Measurements from ENCODE around the gene VWA5B1.

The VWA5B1 gene

GRCh38 chr1:20342294-20343148 is 51.8 kb downstream of the VWA5B1 start:
- TF ChIP-seq, protein P1, sequence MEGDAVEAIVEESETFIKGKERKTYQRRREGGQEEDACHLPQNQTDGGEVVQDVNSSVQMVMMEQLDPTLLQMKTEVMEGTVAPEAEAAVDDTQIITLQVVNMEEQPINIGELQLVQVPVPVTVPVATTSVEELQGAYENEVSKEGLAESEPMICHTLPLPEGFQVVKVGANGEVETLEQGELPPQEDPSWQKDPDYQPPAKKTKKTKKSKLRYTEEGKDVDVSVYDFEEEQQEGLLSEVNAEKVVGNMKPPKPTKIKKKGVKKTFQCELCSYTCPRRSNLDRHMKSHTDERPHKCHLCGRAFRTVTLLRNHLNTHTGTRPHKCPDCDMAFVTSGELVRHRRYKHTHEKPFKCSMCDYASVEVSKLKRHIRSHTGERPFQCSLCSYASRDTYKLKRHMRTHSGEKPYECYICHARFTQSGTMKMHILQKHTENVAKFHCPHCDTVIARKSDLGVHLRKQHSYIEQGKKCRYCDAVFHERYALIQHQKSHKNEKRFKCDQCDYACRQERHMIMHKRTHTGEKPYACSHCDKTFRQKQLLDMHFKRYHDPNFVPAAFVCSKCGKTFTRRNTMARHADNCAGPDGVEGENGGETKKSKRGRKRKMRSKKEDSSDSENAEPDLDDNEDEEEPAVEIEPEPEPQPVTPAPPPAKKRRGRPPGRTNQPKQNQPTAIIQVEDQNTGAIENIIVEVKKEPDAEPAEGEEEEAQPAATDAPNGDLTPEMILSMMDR (IDR thresholded peaks at IDR 0.05; ENCODE audit: low read depth, low read length) = no peak
- no peak for DNase-seq (ENCODE audit: extremely low read depth, low read depth)

GRCh38 chr1:20343149-20343937 is 52.7 kb downstream of the VWA5B1 start:
- no peak for DNase-seq (ENCODE audit: extremely low read depth, low read depth)
- TF ChIP-seq, protein P1 (IDR thresholded peaks at IDR 0.05; ENCODE audit: low read depth, low read length) = no peak

DNA sequence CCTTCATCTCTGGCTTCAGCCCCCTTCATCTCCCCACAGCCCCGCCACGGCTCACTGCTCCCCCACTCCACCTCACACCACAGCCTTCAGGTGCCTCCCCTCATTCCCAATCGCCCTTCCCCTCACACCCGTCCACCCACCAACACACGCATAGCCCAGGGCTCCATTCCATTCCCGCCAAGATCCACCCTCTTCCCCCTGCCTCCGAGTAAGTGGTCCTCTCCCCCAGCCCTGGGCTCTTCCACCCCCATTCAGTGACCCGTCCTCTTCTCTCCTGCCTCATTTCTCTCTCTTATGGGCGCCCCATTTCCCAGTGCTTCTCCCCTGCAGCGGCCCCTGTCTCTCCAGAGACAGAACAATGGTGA is 53.2 kb downstream of the VWA5B1 start:
- DNase-seq (ENCODE audit: extremely low read depth, low read depth) = no peak
- TF ChIP-seq, protein P1 (IDR thresholded peaks at IDR 0.05; ENCODE audit: low read depth, low read length) = no peak

DNA sequence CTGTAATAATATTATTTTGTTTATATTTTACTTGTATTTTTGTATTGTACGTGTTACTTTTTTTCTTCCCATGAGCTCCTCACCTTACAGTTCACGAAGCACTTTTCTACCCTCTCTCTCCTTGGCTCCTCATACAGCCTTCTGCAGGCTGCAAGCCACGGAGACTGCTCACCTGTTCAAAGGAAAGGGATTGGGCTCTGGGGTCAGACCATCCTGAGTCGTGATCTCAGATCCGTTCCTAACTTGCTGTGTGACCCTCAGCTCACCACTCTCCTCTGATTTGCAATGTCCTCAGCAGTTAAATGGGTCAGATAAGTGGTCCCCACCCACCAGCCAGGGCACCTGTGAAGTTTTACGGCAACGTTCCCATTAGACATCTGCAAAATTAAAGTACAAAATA is 54.1 kb downstream of the VWA5B1 start:
- DNase-seq (ENCODE audit: extremely low read depth, low read depth) = no peak
- TF ChIP-seq, protein P1 (IDR thresholded peaks at IDR 0.05; ENCODE audit: low read depth, low read length) = no peak

GRCh38 chr1:20345419-20345818 is 54.7 kb downstream of the VWA5B1 start:
- TF ChIP-seq, protein P1 (IDR thresholded peaks at IDR 0.05; ENCODE audit: low read depth, low read length) = no peak
- DNase-seq (ENCODE audit: extremely low read depth, low read depth) = no peak

DNA sequence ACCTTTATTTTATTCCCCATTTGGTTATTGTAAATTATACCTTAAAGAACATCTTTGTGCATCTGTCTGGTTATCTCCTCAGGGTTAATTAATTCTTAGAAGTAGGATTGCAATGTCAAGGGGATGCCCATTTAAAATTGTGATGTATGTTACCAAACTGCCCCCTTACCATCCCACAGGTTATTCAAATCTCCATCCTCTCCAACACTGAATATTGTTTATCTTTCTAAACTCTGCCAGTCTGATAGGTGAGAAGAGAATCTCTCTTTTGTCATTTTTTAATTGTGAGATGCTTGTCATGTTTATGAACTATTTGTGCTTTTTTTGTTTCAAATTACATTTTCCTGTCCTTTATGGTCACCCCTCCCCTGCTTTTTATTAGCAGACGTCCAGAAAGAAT is 55.8 kb downstream of the VWA5B1 start:
- TF ChIP-seq, protein P1 (IDR thresholded peaks at IDR 0.05; ENCODE audit: low read depth, low read length) = no peak

DNA sequence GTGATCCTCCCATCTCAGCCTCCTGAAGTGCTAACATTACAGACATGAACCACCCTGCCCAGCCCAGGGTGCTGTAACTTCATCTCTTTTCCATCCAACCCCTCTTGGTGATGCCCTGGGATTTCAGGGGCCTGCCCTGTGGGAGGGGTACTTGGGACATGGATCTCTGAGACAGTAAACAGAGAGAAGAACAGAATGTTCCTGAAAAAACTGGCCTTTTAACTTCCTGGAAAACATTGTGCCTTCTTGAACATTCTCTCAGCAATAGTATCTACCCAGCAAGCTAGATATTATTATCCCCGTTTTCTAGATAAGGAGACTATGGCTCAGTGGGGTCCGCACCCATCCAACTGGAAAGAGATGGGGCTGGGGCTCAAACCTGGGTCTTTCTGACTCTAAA is 57.0 kb downstream of the VWA5B1 start:
- TF ChIP-seq, protein P1 (IDR thresholded peaks at IDR 0.05; ENCODE audit: low read depth, low read length) = no peak
- no peak for DNase-seq (ENCODE audit: extremely low read depth, low read depth)

More for the DNA sequence above, 55.8 kb downstream of the VWA5B1 start:
- no peak for DNase-seq (ENCODE audit: extremely low read depth, low read depth)

Measured in AG09319 (cell line).